ENCODE measurements around the gene C1RL.

The C1RL gene

DNA sequence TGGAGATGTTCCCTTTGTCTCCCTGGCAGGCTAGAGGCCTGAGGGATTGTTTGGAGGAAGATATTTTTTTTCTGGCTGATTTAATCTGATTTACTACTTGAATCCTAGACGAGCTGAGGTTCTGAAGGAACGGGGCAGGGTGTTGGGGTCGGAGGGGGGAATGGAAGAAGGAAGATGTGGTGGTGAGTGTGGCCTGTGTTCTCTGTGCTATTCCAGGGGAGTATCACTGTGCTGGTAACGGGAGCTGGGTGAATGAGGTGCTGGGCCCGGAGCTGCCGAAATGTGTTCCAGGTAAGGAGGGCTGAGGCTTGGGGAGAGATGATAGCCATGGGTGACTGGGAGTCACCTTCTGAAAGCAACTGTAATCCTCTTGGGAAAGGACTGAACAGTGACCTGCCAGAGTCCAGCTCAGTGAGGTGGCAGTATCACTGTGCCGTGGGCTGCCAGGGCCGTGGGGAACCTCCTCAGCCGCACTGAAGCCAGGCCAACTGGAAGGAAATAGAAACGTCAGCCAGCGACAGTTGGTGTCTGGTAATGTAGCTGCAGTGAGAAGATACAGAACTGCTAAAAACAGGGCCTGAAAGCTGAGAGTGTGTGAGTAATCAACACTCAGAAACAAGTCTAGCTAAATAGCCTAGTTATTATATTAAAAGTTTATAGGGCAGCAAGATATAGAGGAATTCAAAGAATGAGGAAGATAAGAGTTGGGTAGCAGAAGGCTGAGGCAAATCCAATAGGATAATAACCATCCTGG is 40.6 kb downstream of the C1RL start:
- Histone ChIP-seq H3K9me3 (ENCODE audit: insufficient read depth, low read length) (no peaks in the 10 kb centered on the region), H3K79me2 (ENCODE audit: insufficient read depth, low read length) (no peaks in the 10 kb centered on the region), H3K36me3 (ENCODE audit: low read length) (no peaks in the 10 kb centered on the region), H3K9ac (ENCODE audit: low read length) (no peak overlapping the region), H3K27me3 (ENCODE audit: low read length) (no peaks in the 10 kb centered on the region), H3K4me2 (ENCODE audit: low read depth, low read length, poor library complexity, severe bottlenecking) (no peak overlapping the region), H4K20me1 (ENCODE audit: low read depth, low read length) (no peaks in the 10 kb centered on the region), H3K9me2 (replicated peaks; ENCODE audit: insufficient read depth, low read length) (no peaks in the 10 kb centered on the region), H3K4me3 (ENCODE audit: insufficient read depth, low read length, poor library complexity, severe bottlenecking) (no peak overlapping the region), H3F3A (ENCODE audit: insufficient read depth) (no peaks in the 10 kb centered on the region), H3K27ac (ENCODE audit: low read depth, low read length) (no peak overlapping the region), H2AFZ (ENCODE audit: low read depth, low read length, severe bottlenecking) (no peak overlapping the region)
- TF ChIP-seq, protein P1, sequence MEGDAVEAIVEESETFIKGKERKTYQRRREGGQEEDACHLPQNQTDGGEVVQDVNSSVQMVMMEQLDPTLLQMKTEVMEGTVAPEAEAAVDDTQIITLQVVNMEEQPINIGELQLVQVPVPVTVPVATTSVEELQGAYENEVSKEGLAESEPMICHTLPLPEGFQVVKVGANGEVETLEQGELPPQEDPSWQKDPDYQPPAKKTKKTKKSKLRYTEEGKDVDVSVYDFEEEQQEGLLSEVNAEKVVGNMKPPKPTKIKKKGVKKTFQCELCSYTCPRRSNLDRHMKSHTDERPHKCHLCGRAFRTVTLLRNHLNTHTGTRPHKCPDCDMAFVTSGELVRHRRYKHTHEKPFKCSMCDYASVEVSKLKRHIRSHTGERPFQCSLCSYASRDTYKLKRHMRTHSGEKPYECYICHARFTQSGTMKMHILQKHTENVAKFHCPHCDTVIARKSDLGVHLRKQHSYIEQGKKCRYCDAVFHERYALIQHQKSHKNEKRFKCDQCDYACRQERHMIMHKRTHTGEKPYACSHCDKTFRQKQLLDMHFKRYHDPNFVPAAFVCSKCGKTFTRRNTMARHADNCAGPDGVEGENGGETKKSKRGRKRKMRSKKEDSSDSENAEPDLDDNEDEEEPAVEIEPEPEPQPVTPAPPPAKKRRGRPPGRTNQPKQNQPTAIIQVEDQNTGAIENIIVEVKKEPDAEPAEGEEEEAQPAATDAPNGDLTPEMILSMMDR (IDR thresholded peaks at IDR 0.05; ENCODE audit: insufficient read depth, low read length, poor library complexity, severe bottlenecking): no peak
- no peak for TF ChIP-seq EZH2phosphoT487 (conservative IDR thresholded peaks at IDR 0.05; ENCODE audit: low read length)

GRCh38 chr12:7067096-7067495 is 41.9 kb downstream of the C1RL start:
- Histone ChIP-seq H3F3A (ENCODE audit: insufficient read depth) (no peaks in the 10 kb centered on the region), H2AFZ (ENCODE audit: low read depth, low read length, severe bottlenecking) (no peak overlapping the region), H4K20me1 (ENCODE audit: low read depth, low read length) (no peaks in the 10 kb centered on the region), H3K4me2 (ENCODE audit: low read depth, low read length, poor library complexity, severe bottlenecking) (no peak overlapping the region), H3K9ac (ENCODE audit: low read length) (no peak overlapping the region), H3K27ac (ENCODE audit: low read depth, low read length) (no peak overlapping the region), H3K27me3 (ENCODE audit: low read length) (no peaks in the 10 kb centered on the region), H3K4me3 (ENCODE audit: insufficient read depth, low read length, poor library complexity, severe bottlenecking) (no peak overlapping the region), H3K36me3 (ENCODE audit: low read length) (no peaks in the 10 kb centered on the region), H3K9me2 (replicated peaks; ENCODE audit: insufficient read depth, low read length) (no peaks in the 10 kb centered on the region), H3K9me3 (ENCODE audit: insufficient read depth, low read length) (no peaks in the 10 kb centered on the region), H3K79me2 (ENCODE audit: insufficient read depth, low read length) (no peaks in the 10 kb centered on the region)
- TF ChIP-seq, protein P1 (IDR thresholded peaks at IDR 0.05; ENCODE audit: insufficient read depth, low read length, poor library complexity, severe bottlenecking): no peak

- no peaks in the 10 kb centered on the region for H3F3A ChIP-seq (ENCODE audit: insufficient read depth)
- no peaks in the 10 kb centered on the region for H3K9me2 ChIP-seq (replicated peaks; ENCODE audit: insufficient read depth, low read length)
- H3K27me3 ChIP-seq (ENCODE audit: low read length): no peaks in the 10 kb centered on the region
- no peak overlapping the region for H3K9ac ChIP-seq (ENCODE audit: low read length)
- H3K36me3 ChIP-seq (ENCODE audit: low read length): no peaks in the 10 kb centered on the region
- H3K4me2 ChIP-seq (ENCODE audit: low read depth, low read length, poor library complexity, severe bottlenecking): no peak overlapping the region
- no peaks in the 10 kb centered on the region for H3K9me3 ChIP-seq (ENCODE audit: insufficient read depth, low read length)
- H4K20me1 ChIP-seq (ENCODE audit: low read depth, low read length): no peaks in the 10 kb centered on the region
- H3K4me3 ChIP-seq (ENCODE audit: insufficient read depth, low read length, poor library complexity, severe bottlenecking): no peak overlapping the region
- H3K27ac ChIP-seq (ENCODE audit: low read depth, low read length): no peak overlapping the region
- TF ChIP-seq, protein P1 (IDR thresholded peaks at IDR 0.05; ENCODE audit: insufficient read depth, low read length, poor library complexity, severe bottlenecking): no peak
- TF ChIP-seq EZH2phosphoT487 (conservative IDR thresholded peaks at IDR 0.05; ENCODE audit: low read length): no peak
- H3K79me2 ChIP-seq (ENCODE audit: insufficient read depth, low read length): no peaks in the 10 kb centered on the region
- no peak overlapping the region for H2AFZ ChIP-seq (ENCODE audit: low read depth, low read length, severe bottlenecking)
Measured at GRCh38 chr12:7066596-7066995, 42.4 kb downstream of the C1RL start.
